B cell (primary cell): ENCODE results near the gene MDGA2. TPM values are rescaled to one million over a fixed set of nuclear protein-coding genes. Genes with fewer than 3 reads are reported as not detected.

Experiments
- ATAC-seq: fragments of 200-7000 bp; cut with Tn5 transposase; one replicate; pipeline ENCODE4 v1.10.0; 2021; ENCODE audit warnings: low read depth, mild to moderate bottlenecking, moderate number of reproducible peaks, moderate library complexity
- CTCF ChIA-PET: fragments of 350-600 bp; sonication (Branson Sonifier 250); formaldehyde crosslinking; loops from one replicate; lab custom pipeline; 2021; ENCODE audit warnings: antibody characterized with exemption, inconsistent platforms; lab: Charles Lee
- POLR2A ChIA-PET: fragments of 350-600 bp; sonication (Branson Sonifier 250); formaldehyde crosslinking; loops from one replicate; lab custom pipeline; 2021; ENCODE audit warnings: antibody characterized with exemption; lab: Charles Lee
- DNase-seq: peaks from one replicate; pipeline ENCODE4 v3.0.0; 2013
- H2AFZ ChIP-seq: 2 replicates; pipeline ENCODE4 v1.6.1; 2012; ENCODE audit warnings: mild to moderate bottlenecking, low read depth, low read length; ENCODE audit not compliant: insufficient read depth, poor library complexity, severe bottlenecking
- H3K27ac ChIP-seq, 2 donors: 1 replicate in 1 of 2; 2 replicates in 1 of 2; pipeline ENCODE4 v1.5.1; 2012 to 2013; ENCODE audit warnings: low read length in 2 of 2, mild to moderate bottlenecking in 2 of 2, moderate library complexity in 1 of 2
- H3K27me3 ChIP-seq, 4 experiments: fragments of 200-600 bp in 1 of 4; sonication (generic) in 1 of 4; replicated peaks in 1 of 4; 1 replicate in 2 of 4; 2 replicates in 2 of 4; pipeline versions ENCODE4 v1.6.1 to v1.7.0; 2013 to 2016; ENCODE audit warnings: low read length in 3 of 4, mild to moderate bottlenecking in 2 of 4, mixed read lengths in 1 of 4, moderate library complexity in 1 of 4; ENCODE audit not compliant: insufficient read depth in 4 of 4, control insufficient read depth in 3 of 4; ENCODE audit errors: control extremely low read depth in 1 of 4
- H3K36me3 ChIP-seq, 2 experiments: replicated peaks in 1 of 2; 1 replicate in 1 of 2; 2 replicates in 1 of 2; pipeline versions ENCODE4 v1.6.1 to v1.7.1; 2013; ENCODE audit warnings: low read length in 1 of 2; ENCODE audit not compliant: insufficient read depth in 2 of 2, control insufficient read depth in 1 of 2; ENCODE audit errors: control extremely low read depth in 1 of 2, extremely low read depth in 1 of 2
- H3K4me1 ChIP-seq, 2 donors: fragments of 200-600 bp in 1 of 2; sonication (generic) in 1 of 2; 1 replicate in 1 of 2; 2 replicates in 1 of 2; pipeline versions ENCODE4 v1.5.1 to v1.6.1; 2013 to 2017; ENCODE audit warnings: low read length in 2 of 2; ENCODE audit not compliant: control insufficient read depth in 2 of 2, insufficient read depth in 2 of 2
- H3K4me2 ChIP-seq: replicated peaks from 2 replicates; pipeline ENCODE3; 2012; ENCODE audit warnings: mild to moderate bottlenecking, low read depth, low read length; ENCODE audit not compliant: poor library complexity, severe bottlenecking
- H3K4me3 ChIP-seq, 5 experiments: fragments of 200-600 bp in 1 of 5; sonication (generic) in 1 of 5; 1 replicate in 3 of 5; 2 replicates in 2 of 5; pipeline versions ENCODE4 v1.5.1 to v1.7.0; 2011 to 2016; ENCODE audit warnings: low read length in 4 of 5, mild to moderate bottlenecking in 4 of 5, low read depth in 2 of 5, control low read depth in 1 of 5, moderate library complexity in 1 of 5; ENCODE audit not compliant: insufficient read depth in 1 of 5; ENCODE audit errors: control extremely low read depth in 1 of 5, extremely low read depth in 1 of 5
- H3K79me2 ChIP-seq: fragments of 200-600 bp; sonication (generic); one replicate; pipeline ENCODE4 v1.6.0; 2016; ENCODE audit warnings: low read length; ENCODE audit not compliant: control insufficient read depth, insufficient read depth
- H3K9ac ChIP-seq: fragments of 200-600 bp; sonication (generic); 2 replicates; pipeline ENCODE4 v1.6.1; 2017; ENCODE audit warnings: mild to moderate bottlenecking, low read length, moderate library complexity
- H3K9me3 ChIP-seq, 3 donors: one replicate each; pipeline versions ENCODE4 v1.6.1 to v1.7.1; 2013; ENCODE audit warnings: low read length in 2 of 3; ENCODE audit not compliant: control insufficient read depth in 2 of 3, insufficient read depth in 1 of 3; ENCODE audit errors: control extremely low read depth in 1 of 3
- H4K20me1 ChIP-seq: 2 replicates; pipeline ENCODE4 v1.6.0; 2012; ENCODE audit warnings: mild to moderate bottlenecking, low read length; ENCODE audit not compliant: insufficient read depth, control insufficient read depth, poor library complexity, severe bottlenecking
- H3K27ac Mint-ChIP-seq: one replicate; pipeline ENCODE4 v1.8.0; 2021; ENCODE audit warnings: mixed read lengths
- H3K27me3 Mint-ChIP-seq: one replicate; pipeline ENCODE4 v1.8.0; 2021; ENCODE audit warnings: mixed read lengths
- H3K4me1 Mint-ChIP-seq: one replicate; pipeline ENCODE4 v1.8.0; 2021; ENCODE audit warnings: mixed read lengths
- H3K4me3 Mint-ChIP-seq: one replicate; pipeline ENCODE4 v1.8.0; 2021; ENCODE audit warnings: mixed read lengths
- H3K9me3 Mint-ChIP-seq: one replicate; pipeline ENCODE4 v1.8.0; 2022; ENCODE audit warnings: mixed read lengths; ENCODE audit not compliant: insufficient read depth
- EZH2 ChIP-seq: IDR thresholded peaks from 2 replicates; pipeline ENCODE4 v1.6.1; 2012; ENCODE audit warnings: borderline replicate concordance, low read depth, mild to moderate bottlenecking, moderate library complexity, low read length; ENCODE audit not compliant: insufficient read depth, poor library complexity, severe bottlenecking
- WGBS: methylation state at CpG from one replicate; pipeline ENCODE4 v1.1.5; 2013; ENCODE audit warnings: missing lambda C conversion rate; ENCODE audit not compliant: insufficient coverage; 5-methylcytosine and 5-hydroxymethylcytosine counted together
- intact Hi-C: fragments of 100-400 bp; cut with micrococcal nuclease; formaldehyde crosslinking; loops from one replicate; pipeline ENCODE4 v1.10.0; 2022
- polyA plus RNA-seq: library from polyadenylated mRNA; depleted of rRNA; stranded (reverse); fragments of >200 nt; gene quantifications from 2 replicates; pipeline ENCODE4 v1.2.3, GENCODE V29; 2012
- total RNA-seq, 2 donors: library from RNA; stranded (reverse); fragments of 120-200 nt in 1 of 2; gene quantifications; 1 replicate in 1 of 2; 2 replicates in 1 of 2; pipeline versions ENCODE4 v1.2.3 to v1.2.4, GENCODE V29; 2013 to 2022
- TF ChIP-seq, protein P1 (sequence below): fragments of 200-600 bp; IDR thresholded peaks from one replicate; pipeline ENCODE4 v1.8.0; 2022; ENCODE audit warnings: antibody characterized with exemption, mild to moderate bottlenecking

Gene MDGA2
- total and polyA plus RNA-seq, 2 donors (not counting 1 experiment from before 2014, with no cell fraction given), result not detected

DNA sequence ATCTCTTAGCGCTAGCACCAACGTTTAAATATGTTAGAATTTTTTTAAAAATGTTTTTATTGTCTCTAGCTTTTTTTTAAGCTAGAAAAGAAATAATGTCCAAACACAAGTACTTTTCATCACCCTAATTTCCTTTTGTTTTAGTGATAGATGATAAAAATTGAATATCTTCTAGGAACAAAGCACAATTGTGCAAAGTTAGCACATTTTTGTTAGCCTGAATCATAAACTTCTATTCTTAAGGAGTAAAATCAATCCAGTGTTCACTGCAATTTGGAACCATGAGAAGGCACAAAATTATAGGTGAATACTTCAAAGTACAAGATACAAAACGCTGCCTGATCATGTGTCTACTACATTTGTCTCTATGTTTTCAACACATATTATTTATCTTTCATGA lies 615.4 kb downstream of the MDGA2 start:
- ChIA-PET CTCF (no interaction called here), POLR2A (no interaction called here)
- Histone ChIP-seq H3K4me1 (no peaks in the 10 kb centered on the region), H3K9ac (no peak overlapping the region), H3K27me3 (no peaks in the 10 kb centered on the region), H2AFZ (no peak overlapping the region), H3K36me3 (no peaks in the 10 kb centered on the region), H3K4me3 (no peak overlapping the region), H3K27ac (no peak overlapping the region), H3K79me2 (no peaks in the 10 kb centered on the region), H3K9me3 (no peaks in the 10 kb centered on the region), H4K20me1 (no peaks in the 10 kb centered on the region), H3K4me2 (no peak overlapping the region)
- Mint-ChIP-seq H3K4me3 (no peak overlapping the region), H3K27ac (no peak overlapping the region), H3K9me3 (no peaks in the 10 kb centered on the region), H3K27me3 (no peaks in the 10 kb centered on the region), H3K4me1 (no peaks in the 10 kb centered on the region)
- intact Hi-C loops, result no loop called here
- TF ChIP-seq, protein P1, sequence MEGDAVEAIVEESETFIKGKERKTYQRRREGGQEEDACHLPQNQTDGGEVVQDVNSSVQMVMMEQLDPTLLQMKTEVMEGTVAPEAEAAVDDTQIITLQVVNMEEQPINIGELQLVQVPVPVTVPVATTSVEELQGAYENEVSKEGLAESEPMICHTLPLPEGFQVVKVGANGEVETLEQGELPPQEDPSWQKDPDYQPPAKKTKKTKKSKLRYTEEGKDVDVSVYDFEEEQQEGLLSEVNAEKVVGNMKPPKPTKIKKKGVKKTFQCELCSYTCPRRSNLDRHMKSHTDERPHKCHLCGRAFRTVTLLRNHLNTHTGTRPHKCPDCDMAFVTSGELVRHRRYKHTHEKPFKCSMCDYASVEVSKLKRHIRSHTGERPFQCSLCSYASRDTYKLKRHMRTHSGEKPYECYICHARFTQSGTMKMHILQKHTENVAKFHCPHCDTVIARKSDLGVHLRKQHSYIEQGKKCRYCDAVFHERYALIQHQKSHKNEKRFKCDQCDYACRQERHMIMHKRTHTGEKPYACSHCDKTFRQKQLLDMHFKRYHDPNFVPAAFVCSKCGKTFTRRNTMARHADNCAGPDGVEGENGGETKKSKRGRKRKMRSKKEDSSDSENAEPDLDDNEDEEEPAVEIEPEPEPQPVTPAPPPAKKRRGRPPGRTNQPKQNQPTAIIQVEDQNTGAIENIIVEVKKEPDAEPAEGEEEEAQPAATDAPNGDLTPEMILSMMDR, result no peak
- TF ChIP-seq EZH2, result no peak
- DNase-seq (no peak), ATAC-seq (no peak)
- WGBS, result no CpG with 5 or more reads among the region's 3 CpGs

DNA sequence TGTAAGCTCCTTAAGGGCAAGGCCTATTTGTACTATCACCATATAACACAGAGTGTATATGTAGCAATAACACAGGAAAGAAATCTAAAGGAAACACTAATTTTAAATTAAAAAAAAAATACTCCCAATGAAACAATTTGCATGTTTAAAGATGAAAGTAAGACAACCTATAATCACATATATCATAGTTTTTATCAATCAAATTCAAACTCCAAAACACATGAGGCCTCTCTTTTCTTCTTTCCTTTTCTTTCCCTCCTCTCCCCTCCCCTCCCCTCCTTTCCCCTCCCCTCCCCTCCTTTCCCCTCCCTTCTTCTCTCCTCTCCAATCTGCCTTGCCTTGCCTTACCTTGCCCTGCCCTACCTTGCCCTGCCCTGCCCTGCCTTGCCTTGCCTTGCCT lies 618.0 kb downstream of the MDGA2 start:
- Histone ChIP-seq H3K79me2 (no peaks in the 10 kb centered on the region), H3K9ac (no peak overlapping the region), H2AFZ (no peak overlapping the region), H3K9me3 (no peaks in the 10 kb centered on the region), H3K27me3 (no peaks in the 10 kb centered on the region), H3K36me3 (no peaks in the 10 kb centered on the region), H4K20me1 (no peaks in the 10 kb centered on the region), H3K4me3 (no peak overlapping the region), H3K4me2 (no peak overlapping the region), H3K4me1 (no peaks in the 10 kb centered on the region), H3K27ac (no peak overlapping the region)
- DNase-seq, result no peak
- ATAC-seq, result no peak
- ChIA-PET CTCF (no interaction called here), POLR2A (no interaction called here)
- no peak for TF ChIP-seq EZH2
- TF ChIP-seq, protein P1, result no peak
- no peaks in the 10 kb centered on the region for H3K27me3 Mint-ChIP-seq
- no peaks in the 10 kb centered on the region for H3K4me1 Mint-ChIP-seq
- no peak overlapping the region for H3K27ac Mint-ChIP-seq
- H3K4me3 Mint-ChIP-seq, result no peak overlapping the region
- H3K9me3 Mint-ChIP-seq, result no peaks in the 10 kb centered on the region
- intact Hi-C loops, result no loop called here
